Astrocyte (in vitro differentiated cells and primary cell): ENCODE data around the gene KCNJ3. TPM values are rescaled to one million over a fixed set of nuclear protein-coding genes. Genes with fewer than 3 reads are reported as not detected.

Experiments used
- DNase-seq: peaks from one replicate; pipeline ENCODE4 v3.0.0-alpha.2; 2010; ENCODE audit warnings: low read depth
- FAIRE-seq: peaks from 2 replicates; lab custom pipeline; 2011; peaks lifted over from hg19 to GRCh38; lab: Jason Lieb, UNC
- H2AFZ ChIP-seq: 2 replicates; pipeline ENCODE4 v1.6.0; 2012; ENCODE audit warnings: low read depth, low read length, inconsistent platforms
- H3K27ac ChIP-seq: 2 replicates; pipeline ENCODE4 v1.5.1; 2011; ENCODE audit warnings: low read depth, low read length, inconsistent platforms
- H3K27me3 ChIP-seq: 2 replicates; pipeline ENCODE4 v1.6.0; 2011; ENCODE audit warnings: low read length, inconsistent platforms; ENCODE audit not compliant: insufficient read depth
- H3K36me3 ChIP-seq: 2 replicates; pipeline ENCODE4 v1.5.1; 2011; ENCODE audit warnings: low read length, inconsistent platforms; ENCODE audit not compliant: insufficient read depth
- H3K4me1 ChIP-seq: 2 replicates; pipeline ENCODE4 v1.5.1; 2011; ENCODE audit warnings: low read length, inconsistent platforms; ENCODE audit not compliant: insufficient read depth
- H3K4me2 ChIP-seq: 2 replicates; pipeline ENCODE4 v1.6.0; 2012; ENCODE audit warnings: low read length, inconsistent platforms
- H3K4me3 ChIP-seq: 2 replicates; pipeline ENCODE4 v1.5.1; 2011; ENCODE audit warnings: low read depth, mild to moderate bottlenecking, low read length, inconsistent platforms; ENCODE audit not compliant: insufficient read depth
- H3K79me2 ChIP-seq: 2 replicates; pipeline ENCODE4 v1.6.0; 2012; ENCODE audit warnings: mild to moderate bottlenecking, low read length, inconsistent platforms; ENCODE audit not compliant: insufficient read depth
- H3K9ac ChIP-seq: 2 replicates; pipeline ENCODE4 v1.6.0; 2012; ENCODE audit warnings: mild to moderate bottlenecking, low read length, inconsistent platforms
- H3K9me3 ChIP-seq: 2 replicates; pipeline ENCODE4 v1.5.1; 2012; ENCODE audit warnings: low read depth, mild to moderate bottlenecking, low read length, inconsistent platforms; ENCODE audit not compliant: insufficient read depth
- H4K20me1 ChIP-seq: 2 replicates; pipeline ENCODE4 v1.6.0; 2012; ENCODE audit warnings: low read length, inconsistent platforms; ENCODE audit not compliant: insufficient read depth
- H3K27ac Mint-ChIP-seq: one replicate; pipeline ENCODE4 v1.8.0; 2021; ENCODE audit warnings: mild to moderate bottlenecking, mixed read lengths; ENCODE audit not compliant: unreplicated experiment
- H3K27me3 Mint-ChIP-seq: one replicate; pipeline ENCODE4 v1.8.0; 2021; ENCODE audit warnings: low read depth, mixed read lengths; ENCODE audit not compliant: unreplicated experiment
- H3K36me3 Mint-ChIP-seq: one replicate; pipeline ENCODE4 v1.8.0; 2021; ENCODE audit warnings: low read depth, mixed read lengths; ENCODE audit not compliant: unreplicated experiment
- H3K4me1 Mint-ChIP-seq: one replicate; pipeline ENCODE4 v1.8.0; 2021; ENCODE audit warnings: low read depth, mixed read lengths; ENCODE audit not compliant: unreplicated experiment
- H3K4me3 Mint-ChIP-seq: one replicate; pipeline ENCODE4 v1.8.0; 2021; ENCODE audit warnings: mild to moderate bottlenecking, moderate library complexity, mixed read lengths; ENCODE audit not compliant: unreplicated experiment
- H3K9me3 Mint-ChIP-seq: one replicate; pipeline ENCODE4 v1.8.0; 2021; ENCODE audit warnings: mild to moderate bottlenecking, mixed read lengths; ENCODE audit not compliant: unreplicated experiment
- CTCF ChIP-seq: IDR thresholded peaks from 2 replicates; pipeline ENCODE4 v1.5.1; 2011; ENCODE audit warnings: low read depth, mild to moderate bottlenecking, inconsistent platforms, low read length, moderate library complexity; ENCODE audit not compliant: insufficient read depth
- EZH2 ChIP-seq: IDR thresholded peaks from 2 replicates; pipeline ENCODE4 v1.6.1; 2012; ENCODE audit warnings: mild to moderate bottlenecking, low read length, inconsistent platforms; ENCODE audit not compliant: insufficient read depth
- total RNA-seq: library from RNA; stranded (reverse); gene quantifications from 2 replicates; pipeline ENCODE4 v1.2.1, GENCODE V29; 2021

KCNJ3 gene
- total RNA-seq, 1 donor from 2014 or later = not detected

DNA sequence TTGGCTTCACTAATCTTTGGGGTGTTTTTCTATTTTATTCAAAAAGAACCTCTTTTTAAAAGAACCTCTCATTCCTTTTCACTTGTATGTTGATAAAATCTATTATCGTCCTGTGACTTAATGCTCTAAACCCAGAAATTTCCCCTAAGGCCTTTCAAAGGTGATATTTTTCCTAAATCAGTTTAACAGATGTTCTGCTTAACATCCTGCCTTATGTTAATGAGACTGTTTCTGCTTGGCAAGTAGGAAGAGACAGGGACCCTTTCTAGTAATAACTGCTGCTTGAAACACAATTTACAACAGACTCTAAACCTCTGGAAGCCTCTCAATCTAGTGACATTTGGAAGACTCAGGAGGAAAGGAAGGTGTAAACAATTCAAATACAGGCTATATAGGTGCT lies 128.8 kb downstream of the KCNJ3 start:
- H3K36me3 Mint-ChIP-seq = no peaks in the 10 kb centered on the region
- TF ChIP-seq EZH2 = no peak
- TF ChIP-seq CTCF = no peak
- Histone ChIP-seq H3K9ac (no peak overlapping the region), H3K4me1 (no peaks in the 10 kb centered on the region), H2AFZ (no peak overlapping the region), H3K36me3 (no peaks in the 10 kb centered on the region), H4K20me1 (no peaks in the 10 kb centered on the region), H3K9me3 (no peaks in the 10 kb centered on the region), H3K4me2 (no peak overlapping the region), H3K27me3 (no peaks in the 10 kb centered on the region), H3K79me2 (no peaks in the 10 kb centered on the region), H3K27ac (no peak overlapping the region), H3K4me3 (no peak overlapping the region)
- no peaks in the 10 kb centered on the region for H3K4me1 Mint-ChIP-seq
- H3K4me3 Mint-ChIP-seq = no peak overlapping the region
- no peaks in the 10 kb centered on the region for H3K27me3 Mint-ChIP-seq
- no peaks in the 10 kb centered on the region for H3K9me3 Mint-ChIP-seq
- no peak overlapping the region for H3K27ac Mint-ChIP-seq
- DNase-seq (no peak), FAIRE-seq (no peak)

DNA sequence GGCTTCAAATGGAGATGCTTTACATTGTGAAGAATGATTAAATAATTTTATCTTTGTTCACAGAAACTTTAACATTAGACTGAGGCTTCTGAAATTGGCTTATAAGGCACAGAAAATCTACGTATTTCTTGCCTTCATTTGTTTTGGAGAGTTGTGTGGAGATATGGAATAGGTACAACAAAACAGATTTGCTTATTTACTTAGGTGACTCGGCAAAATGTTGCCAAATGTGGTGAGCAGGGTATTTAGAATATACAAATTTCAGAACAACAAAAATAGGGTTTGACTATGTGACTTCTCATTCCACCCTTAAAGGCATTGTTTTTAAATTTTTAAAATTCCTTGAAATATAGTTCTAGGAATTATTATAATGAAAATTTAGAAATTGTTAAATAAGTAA lies 134.2 kb downstream of the KCNJ3 start:
- Mint-ChIP-seq H3K9me3 (no peaks in the 10 kb centered on the region), H3K4me3 (no peak overlapping the region), H3K36me3 (no peaks in the 10 kb centered on the region), H3K27ac (no peak overlapping the region), H3K27me3 (no peaks in the 10 kb centered on the region), H3K4me1 (no peaks in the 10 kb centered on the region)
- FAIRE-seq (no peak), DNase-seq (no peak)
- Histone ChIP-seq H2AFZ (no peak overlapping the region), H3K9ac (no peak overlapping the region), H3K9me3 (no peaks in the 10 kb centered on the region), H3K27me3 (no peaks in the 10 kb centered on the region), H3K4me1 (no peaks in the 10 kb centered on the region), H3K36me3 (no peaks in the 10 kb centered on the region), H3K79me2 (no peaks in the 10 kb centered on the region), H4K20me1 (no peaks in the 10 kb centered on the region), H3K4me2 (no peak overlapping the region), H3K27ac (no peak overlapping the region), H3K4me3 (no peak overlapping the region)
- TF ChIP-seq EZH2 = no peak
- no peak for TF ChIP-seq CTCF

DNA sequence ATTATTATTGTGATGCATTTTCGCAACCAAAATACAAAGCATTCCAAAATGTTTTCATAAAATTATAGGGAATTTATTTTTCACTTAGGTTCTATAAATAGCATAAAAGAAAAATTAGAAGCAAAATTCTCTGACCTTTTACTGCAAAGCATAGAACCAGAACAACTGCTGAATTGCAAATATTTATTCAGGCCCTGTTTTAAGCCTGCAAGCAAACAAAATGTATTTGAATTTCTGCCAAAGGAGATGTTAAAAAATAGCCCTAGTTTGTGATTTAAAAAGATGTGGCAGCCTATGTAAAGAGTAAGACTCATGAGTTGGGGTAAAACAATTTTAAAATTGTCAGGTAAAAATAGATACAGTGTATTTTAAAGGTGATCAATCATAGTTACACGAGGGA lies 138.1 kb downstream of the KCNJ3 start:
- Histone ChIP-seq H2AFZ (no peak overlapping the region), H3K27ac (no peak overlapping the region), H3K27me3 (no peaks in the 10 kb centered on the region), H3K9ac (no peak overlapping the region), H3K4me2 (no peak overlapping the region), H3K36me3 (no peaks in the 10 kb centered on the region), H3K79me2 (no peaks in the 10 kb centered on the region), H3K9me3 (no peaks in the 10 kb centered on the region), H4K20me1 (no peaks in the 10 kb centered on the region), H3K4me1 (no peaks in the 10 kb centered on the region), H3K4me3 (no peak overlapping the region)
- Mint-ChIP-seq H3K9me3 (peaks cover 3% of the 10 kb centered on the region), H3K36me3 (no peaks in the 10 kb centered on the region), H3K4me3 (no peak overlapping the region), H3K4me1 (no peaks in the 10 kb centered on the region), H3K27me3 (no peaks in the 10 kb centered on the region), H3K27ac (no peak overlapping the region)
- FAIRE-seq (no peak), DNase-seq (no peak)
- TF ChIP-seq EZH2 (no peak), CTCF (no peak)
